ENCODE measurements around the gene TNNI3. TPM values are rescaled to one million over a fixed set of nuclear protein-coding genes. Genes with fewer than 3 reads are reported as not detected.

Gene TNNI3
- total RNA-seq, 8 experiments from 2014 or later = 2.9 to 8.5 (median 3.2) TPM; not detected in 1

DNA sequence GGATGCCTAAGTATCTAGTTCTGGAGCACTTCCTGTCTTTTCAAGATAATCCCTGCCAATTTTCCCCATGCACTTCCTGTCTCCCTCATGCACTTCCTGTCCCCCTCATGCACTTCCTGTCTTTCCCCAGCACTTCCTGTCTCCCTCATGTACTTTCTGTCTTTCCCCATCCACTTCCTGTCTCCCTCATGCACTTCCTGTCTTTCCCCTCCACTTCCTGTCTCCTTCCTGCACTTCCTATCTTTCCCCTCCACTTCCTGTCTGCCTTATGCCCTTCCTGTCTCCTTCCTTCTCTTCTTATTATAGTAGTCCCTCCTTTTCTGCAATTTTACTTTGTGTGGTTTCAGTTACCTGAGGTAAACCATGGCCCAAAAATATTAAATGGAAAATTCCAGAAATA, 5.5 kb downstream of the TNNI3 start:
- peaks cover 0 to 5% of the 10 kb centered on the region in 2 donors for H3K4me1 ChIP-seq (replicated peaks in 1 of 2)
- in situ Hi-C loops (cut with MboI; ENCODE audit: low pct_unique_long_range_greater_than_20kb in 2 of 9, low sequenced_read_pairs in 9 of 9, unreplicated experiment in 9 of 9) = no loop called here
- no peak overlapping the region for H3K27ac ChIP-seq
- no peak for ATAC-seq (replicated peaks in 6 of 8)
- H3K4me3 ChIP-seq = no peak overlapping the region

DNA sequence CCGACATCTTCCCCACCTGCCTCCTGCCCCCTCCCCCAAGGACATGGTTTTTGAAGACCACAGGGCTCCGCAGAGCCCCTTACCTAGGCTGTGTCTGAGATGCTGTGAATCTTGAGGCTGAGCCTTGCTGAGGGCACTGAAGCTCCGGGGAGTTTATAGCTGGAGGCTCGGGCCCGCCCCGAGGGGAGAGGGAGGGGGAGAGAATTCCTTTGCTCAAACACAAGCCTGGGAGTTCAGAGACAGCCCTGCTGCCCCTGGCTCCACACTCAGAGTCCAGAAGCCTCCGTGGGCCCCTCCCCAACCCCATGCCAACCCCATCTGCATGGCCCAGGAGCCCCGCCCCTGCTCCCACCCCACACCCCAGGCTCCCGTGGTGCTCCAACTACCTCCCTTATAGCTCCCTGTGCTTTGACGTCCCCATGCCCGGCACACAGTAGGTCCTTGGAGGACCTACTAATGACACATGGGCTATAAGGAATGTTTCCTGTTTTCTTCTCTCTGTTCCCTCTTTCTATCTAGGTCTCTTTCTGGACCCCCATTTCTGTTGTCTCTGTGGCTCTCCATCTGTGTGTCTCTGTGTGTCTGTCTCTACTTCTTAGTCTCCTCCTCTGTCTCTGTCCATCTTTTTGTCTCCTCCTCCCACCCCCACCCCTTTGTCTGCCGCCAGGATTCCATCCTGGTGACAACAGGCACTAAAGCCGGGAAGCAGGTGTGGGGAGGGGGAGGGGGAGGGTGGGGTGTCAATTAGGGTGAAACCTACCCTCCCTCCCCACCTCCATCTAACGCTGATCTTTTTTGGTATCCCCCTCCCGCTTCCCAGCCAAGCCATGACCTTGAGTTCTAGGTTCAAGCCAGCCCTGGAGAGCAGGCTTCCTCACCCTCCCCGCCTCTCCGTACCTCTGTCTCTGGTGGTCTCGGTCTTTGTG, 8.2 kb downstream of the TNNI3 start, which contains the start of gene TNNT1:
Gene TNNT1 (minus strand): TSS at position 129 of the 926 bp plus-strand sequence. CDS start 2,049 bp downstream, outside the sequence.
- H3K4me3 ChIP-seq = no peak within 1 kb of the TSS
- ATAC-seq (replicated peaks in 6 of 8) = peak; percentile 7 to 71 (median 44)

DNA sequence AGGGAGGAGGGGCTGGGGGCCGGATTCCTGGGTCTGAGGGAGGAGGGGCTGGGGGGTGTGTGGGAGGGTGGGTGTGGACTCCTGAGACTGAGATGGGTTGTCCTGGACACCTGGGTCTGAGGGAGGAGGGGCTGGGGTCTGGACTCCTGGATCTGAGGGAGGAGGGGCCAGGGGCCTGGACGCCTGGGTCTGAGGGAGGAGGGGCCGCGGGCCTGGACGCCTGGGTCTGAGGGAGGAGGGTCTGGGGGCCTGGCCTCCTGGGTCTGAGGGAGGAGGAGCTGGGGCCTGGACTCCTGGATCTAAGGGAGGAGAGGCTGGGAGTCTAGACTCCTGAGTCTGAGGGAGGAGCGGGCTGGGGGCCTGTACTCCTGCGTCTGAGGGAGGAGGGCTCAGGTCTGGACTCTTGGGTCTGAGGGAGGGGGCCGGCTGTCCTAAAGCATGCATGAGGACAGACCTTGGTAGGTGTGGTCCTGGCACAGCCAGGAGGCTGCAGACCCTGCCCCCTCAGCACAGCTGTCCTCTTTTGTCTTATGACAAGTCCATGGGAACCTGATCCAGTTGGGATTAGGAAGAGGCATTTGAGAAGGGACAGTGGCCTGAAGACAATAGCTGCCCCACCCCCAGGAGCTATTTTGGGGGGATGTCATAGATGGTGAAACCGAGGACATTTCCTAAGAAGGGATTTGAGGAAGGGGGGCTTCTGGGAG, 9.8 kb downstream of the TNNI3 start:
- ATAC-seq (replicated peaks in 6 of 8) = peak in 2 of 8 experiments; percentile 1
- in situ Hi-C loops (cut with MboI; ENCODE audit: low pct_unique_long_range_greater_than_20kb in 2 of 9, low sequenced_read_pairs in 9 of 9, unreplicated experiment in 9 of 9) = loop anchor here in 6 of 9 experiments (25.0 kb wide), 4 partner anchors 265 to 490 kb away; partner anchors contain the start of genes UBE2S (in 5 of the 6), CCDC106 (in 3 of the 6), ZNF580 (in 3 of the 6) and ZNF581 (in 3 of the 6)
- H3K4me3 ChIP-seq = no peak overlapping the region
- WGBS, 10 experiments = 0% methylated on average over 1 of the region's 9 CpGs; no CpG with 5 or more reads in 9 of the 10 experiments
- H3K27ac ChIP-seq = no peak overlapping the region
- H3K4me1 ChIP-seq (replicated peaks in 1 of 2) = peaks cover 3 to 8% of the 10 kb centered on the region in 2 donors

More for the DNA sequence above, 8.2 kb downstream of the TNNI3 start, which contains the start of gene TNNT1:
- in situ Hi-C loops (cut with MboI; ENCODE audit: low pct_unique_long_range_greater_than_20kb in 2 of 9, low sequenced_read_pairs in 9 of 9, unreplicated experiment in 9 of 9) = loop anchor here in 6 of 9 experiments (25.0 kb wide), 4 partner anchors 263 to 488 kb away; partner anchors contain the start of genes UBE2S (in 5 of the 6), CCDC106 (in 3 of the 6), ZNF580 (in 3 of the 6) and ZNF581 (in 3 of the 6)
- Histone ChIP-seq H3K4me1 (replicated peaks in 1 of 2) (peaks cover 3 to 8% of the 10 kb centered on the region in 2 donors), H3K27ac (no peak within 1 kb of the TSS)
- WGBS, 10 experiments = 11 to 60% (median 28%) methylated on average over 1 to 3 of the region's 18 CpGs; no CpG with 5 or more reads in 5 of the 10 experiments

DNA sequence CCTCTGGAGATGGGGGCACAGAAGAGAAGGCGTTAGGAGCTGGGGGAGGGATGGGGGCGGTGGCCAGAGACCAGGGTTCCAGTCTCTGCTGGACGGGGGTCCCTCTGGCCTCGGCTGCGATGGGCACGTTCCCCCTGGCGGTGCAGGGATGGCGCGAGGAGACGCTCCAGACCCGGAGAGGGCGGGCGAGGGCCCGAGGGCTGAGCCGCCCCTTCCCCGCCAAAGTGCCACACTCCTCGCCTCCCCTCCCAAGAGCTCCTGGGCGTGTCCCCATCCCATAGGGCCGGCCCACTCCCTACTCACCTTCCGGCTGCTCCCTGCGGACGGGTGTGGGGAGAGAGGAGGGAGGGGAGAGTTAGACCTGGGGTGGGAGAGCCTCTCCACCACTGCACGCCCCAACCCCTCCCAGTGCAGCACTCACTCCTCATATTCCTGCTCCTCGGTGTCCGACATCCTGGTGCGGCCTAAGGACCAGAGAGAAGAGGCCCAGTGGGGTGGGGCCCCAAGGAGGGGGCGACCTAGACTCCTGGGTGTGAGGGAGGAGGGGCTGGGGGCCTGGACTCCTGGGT, 10.7 kb downstream of the TNNI3 start:
- in situ Hi-C loops (cut with MboI; ENCODE audit: low pct_unique_long_range_greater_than_20kb in 2 of 9, low sequenced_read_pairs in 9 of 9, unreplicated experiment in 9 of 9) = loop anchor here in 6 of 9 experiments (25.0 kb wide), 4 partner anchors 266 to 491 kb away; partner anchors contain the start of genes UBE2S (in 5 of the 6), CCDC106 (in 3 of the 6), ZNF580 (in 3 of the 6) and ZNF581 (in 3 of the 6)
- no CpG with 5 or more reads among the region's 27 CpGs for WGBS, 10 experiments
- peak overlapping the region in 3 of 5 donors; percentile 5 to 23 (median 20) for H3K4me3 ChIP-seq
- H3K27ac ChIP-seq = no peak overlapping the region
- H3K4me1 ChIP-seq (replicated peaks in 1 of 2) = peaks cover 3 to 8% of the 10 kb centered on the region in 2 donors
- peak; percentile 34 to 92 (median 83) for ATAC-seq (replicated peaks in 6 of 8)

DNA sequence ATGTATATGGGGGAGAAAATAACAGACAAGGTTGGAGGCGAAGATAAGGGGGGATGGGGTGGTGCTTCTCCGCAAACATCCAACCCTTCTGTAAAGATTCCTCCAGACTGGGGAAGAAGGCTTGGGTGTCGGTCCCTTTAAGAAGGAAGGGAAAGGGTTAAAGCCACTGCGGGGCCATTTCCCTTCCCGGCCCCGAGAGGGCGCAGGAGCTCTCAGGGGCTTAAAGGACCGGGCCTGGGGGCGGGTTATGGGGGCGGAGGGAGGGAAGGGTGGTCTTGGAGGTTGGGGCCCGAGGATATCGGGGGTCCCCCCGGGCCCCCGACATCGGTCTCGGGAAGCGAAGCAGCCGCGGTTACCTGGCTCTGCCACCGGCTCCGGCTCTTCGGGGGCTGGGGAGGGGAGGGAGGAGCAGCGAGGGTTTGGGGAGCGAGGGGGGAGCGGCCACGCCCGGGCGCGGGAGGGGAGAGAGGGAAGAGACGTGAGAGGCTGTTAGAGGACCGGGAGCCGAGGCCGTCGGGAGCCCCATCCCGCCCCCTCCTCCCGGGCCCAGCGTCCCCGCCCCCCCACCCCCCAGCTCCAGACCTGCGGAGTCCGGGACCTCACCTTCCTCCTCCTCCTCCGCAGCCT, 11.3 kb downstream of the TNNI3 start:
- 0 to 24% methylated on average over 2 to 3 of the region's 41 CpGs; no CpG with 5 or more reads in 8 of the 10 experiments for WGBS, 10 experiments

DNA sequence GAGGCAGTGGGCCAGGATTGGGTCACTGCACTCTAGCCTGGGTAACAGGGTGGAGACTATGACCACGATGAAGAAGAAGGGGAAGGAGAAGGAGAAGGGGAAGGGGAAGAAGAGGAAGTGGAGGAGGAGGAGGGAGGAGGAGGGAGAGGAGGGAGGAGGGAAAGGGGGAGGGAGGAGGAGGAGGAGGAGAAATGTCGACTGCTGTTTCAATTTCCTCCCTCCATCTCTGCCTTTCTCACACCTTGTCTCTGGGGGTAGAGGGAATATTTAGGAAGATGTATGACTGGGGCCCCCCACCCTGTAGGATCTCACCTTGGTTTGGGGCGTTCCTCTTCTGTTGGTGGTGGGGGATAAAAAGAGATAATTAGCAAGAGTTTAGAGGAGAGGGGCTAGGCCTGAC, 12.3 kb downstream of the TNNI3 start:
- no peak overlapping the region for H3K4me3 ChIP-seq
- no peak for ATAC-seq (replicated peaks in 6 of 8)
- 60% methylated on average over 1 of the region's 3 CpGs; no CpG with 5 or more reads in 9 of the 10 experiments for WGBS, 10 experiments
- peaks cover 3 to 8% of the 10 kb centered on the region in 2 donors for H3K4me1 ChIP-seq (replicated peaks in 1 of 2)
- in situ Hi-C loops (cut with MboI; ENCODE audit: low pct_unique_long_range_greater_than_20kb in 2 of 9, low sequenced_read_pairs in 9 of 9, unreplicated experiment in 9 of 9) = loop anchor here in 6 of 9 experiments (25.0 kb wide), 4 partner anchors 267 to 492 kb away; partner anchors contain the start of genes UBE2S (in 5 of the 6), CCDC106 (in 3 of the 6), ZNF580 (in 3 of the 6) and ZNF581 (in 3 of the 6)
- H3K27ac ChIP-seq = no peak overlapping the region

More for the DNA sequence above, 11.3 kb downstream of the TNNI3 start:
- Histone ChIP-seq H3K4me1 (replicated peaks in 1 of 2) (peaks cover 3 to 8% of the 10 kb centered on the region in 2 donors), H3K4me3 (peak overlapping the region in 3 of 5 donors; percentile 5 to 23 (median 20)), H3K27ac (no peak overlapping the region)
- in situ Hi-C loops (cut with MboI; ENCODE audit: low pct_unique_long_range_greater_than_20kb in 2 of 9, low sequenced_read_pairs in 9 of 9, unreplicated experiment in 9 of 9) = loop anchor here in 6 of 9 experiments (25.0 kb wide), 4 partner anchors 266 to 491 kb away; partner anchors contain the start of genes UBE2S (in 5 of the 6), CCDC106 (in 3 of the 6), ZNF580 (in 3 of the 6) and ZNF581 (in 3 of the 6)
- peak in 5 of 8 experiments; percentile 3 to 40 (median 35) for ATAC-seq (replicated peaks in 6 of 8)

DNA sequence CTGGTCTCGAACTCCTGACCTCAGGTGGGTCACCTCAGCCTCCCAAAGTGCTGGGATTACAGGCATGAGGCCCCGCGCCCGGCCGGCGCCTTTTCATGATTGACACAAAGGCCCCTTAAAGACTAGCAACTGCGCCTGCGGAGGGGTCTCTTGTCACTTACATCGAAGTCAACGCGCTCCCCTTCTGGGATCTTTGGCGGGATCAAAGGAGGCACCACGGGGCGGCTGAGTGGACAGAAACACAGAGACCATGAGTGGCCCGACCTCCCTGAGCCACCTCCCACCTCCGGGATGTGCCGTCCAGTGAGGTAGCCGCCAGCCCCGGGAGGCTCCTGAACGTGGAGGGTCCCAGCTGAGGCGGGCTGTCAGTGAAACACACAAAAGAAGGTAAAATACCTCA, 15.8 kb downstream of the TNNI3 start:
- Histone ChIP-seq H3K27ac (no peak overlapping the region), H3K4me3 (peak overlapping the region in 1 of 5 donors; percentile 22), H3K4me1 (replicated peaks in 1 of 2) (no peaks in the 10 kb centered on the region)
- 0 to 33% (median 14%) methylated on average over 1 to 15 of the region's 21 CpGs; no CpG with 5 or more reads in 5 of the 10 experiments for WGBS, 10 experiments
- ATAC-seq (replicated peaks in 6 of 8) = no peak
- in situ Hi-C loops (cut with MboI; ENCODE audit: low pct_unique_long_range_greater_than_20kb in 2 of 9, low sequenced_read_pairs in 9 of 9, unreplicated experiment in 9 of 9) = loop anchor here in 6 of 9 experiments (25.0 kb wide), 4 partner anchors 271 to 496 kb away; partner anchors contain the start of genes UBE2S (in 5 of the 6), CCDC106 (in 3 of the 6), ZNF580 (in 3 of the 6) and ZNF581 (in 3 of the 6)

DNA sequence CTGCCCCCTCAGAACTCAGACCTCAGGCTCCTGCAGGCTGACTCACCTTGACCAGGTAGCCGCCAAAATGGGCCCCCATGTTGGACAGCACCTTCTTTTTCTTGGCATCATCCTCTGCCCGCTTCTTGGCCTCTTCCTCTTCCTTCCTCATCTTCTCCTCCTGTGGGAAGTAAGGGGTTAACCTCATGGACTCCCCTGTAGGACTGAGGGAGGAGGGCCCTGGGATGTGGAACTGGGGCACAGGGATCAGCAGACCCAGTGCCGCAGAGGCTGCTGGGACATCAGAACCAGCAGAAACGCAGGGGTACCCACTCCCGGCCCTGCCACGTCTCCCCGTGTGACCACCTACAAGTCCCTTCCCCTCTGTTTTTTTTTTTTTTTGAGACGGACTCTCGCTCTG, 19.6 kb downstream of the TNNI3 start:
- H3K4me3 ChIP-seq = no peak overlapping the region
- in situ Hi-C loops (cut with MboI; ENCODE audit: low pct_unique_long_range_greater_than_20kb in 2 of 9, low sequenced_read_pairs in 9 of 9, unreplicated experiment in 9 of 9) = loop anchor here in 6 of 9 experiments (25.0 kb wide), 4 partner anchors 274 to 499 kb away; partner anchors contain the start of genes UBE2S (in 5 of the 6), CCDC106 (in 3 of the 6), ZNF580 (in 3 of the 6) and ZNF581 (in 3 of the 6)
- 80 to 100% (median 100%) methylated on average over 1 of the region's 9 CpGs; no CpG with 5 or more reads in 7 of the 10 experiments for WGBS, 10 experiments
- H3K4me1 ChIP-seq (replicated peaks in 1 of 2) = peaks cover 8 to 10% of the 10 kb centered on the region in 2 donors
- no peak for ATAC-seq (replicated peaks in 6 of 8)
- no peak overlapping the region for H3K27ac ChIP-seq

DNA sequence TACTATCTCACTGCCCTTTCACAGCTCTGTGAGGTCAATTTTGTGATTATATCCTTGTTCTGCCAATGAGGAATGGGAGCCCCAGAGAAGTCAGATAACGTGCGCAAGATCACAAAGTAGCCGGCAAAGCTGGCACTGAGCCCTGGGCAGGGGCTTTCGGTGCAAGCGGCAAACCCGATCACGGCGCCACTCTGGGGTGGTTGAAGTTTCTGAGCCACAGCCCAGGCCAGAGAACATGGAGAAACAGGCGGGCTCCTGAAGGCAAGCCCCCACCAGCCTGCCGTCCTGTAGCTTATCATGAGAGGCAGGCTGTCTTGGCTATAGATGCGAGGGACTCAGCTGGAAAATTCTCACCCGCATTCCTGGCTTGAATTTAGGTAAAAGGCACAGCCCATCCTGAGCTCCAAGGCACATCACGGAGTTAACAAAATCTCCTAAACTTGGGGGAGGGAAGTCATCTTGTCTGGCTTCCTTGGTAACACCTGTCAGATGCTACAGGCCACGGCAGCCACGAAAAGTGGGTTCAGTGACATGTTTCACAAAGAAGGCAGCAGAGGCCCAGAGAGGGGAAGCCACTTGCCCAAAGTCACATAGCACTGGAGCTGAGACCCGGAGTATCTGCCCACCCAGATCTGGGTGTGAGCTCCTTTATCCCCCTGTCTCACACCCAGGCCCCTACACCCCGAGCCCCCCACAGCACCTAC, 21.0 kb downstream of the TNNI3 start:
- H3K27ac ChIP-seq = no peak overlapping the region
- in situ Hi-C loops (cut with MboI; ENCODE audit: low pct_unique_long_range_greater_than_20kb in 2 of 9, low sequenced_read_pairs in 9 of 9, unreplicated experiment in 9 of 9) = loop anchor here in 6 of 9 experiments (25.0 kb wide), 4 partner anchors 276 to 501 kb away; partner anchors contain the start of genes UBE2S (in 5 of the 6), CCDC106 (in 3 of the 6), ZNF580 (in 3 of the 6) and ZNF581 (in 3 of the 6)
- no peak for ATAC-seq (replicated peaks in 6 of 8)
- WGBS, 10 experiments = 0 to 95% (median 85%) methylated on average over 1 to 8 of the region's 17 CpGs; no CpG with 5 or more reads in 3 of the 10 experiments
- no peak overlapping the region for H3K4me3 ChIP-seq
- peaks cover 8 to 10% of the 10 kb centered on the region in 2 donors for H3K4me1 ChIP-seq (replicated peaks in 1 of 2)

DNA sequence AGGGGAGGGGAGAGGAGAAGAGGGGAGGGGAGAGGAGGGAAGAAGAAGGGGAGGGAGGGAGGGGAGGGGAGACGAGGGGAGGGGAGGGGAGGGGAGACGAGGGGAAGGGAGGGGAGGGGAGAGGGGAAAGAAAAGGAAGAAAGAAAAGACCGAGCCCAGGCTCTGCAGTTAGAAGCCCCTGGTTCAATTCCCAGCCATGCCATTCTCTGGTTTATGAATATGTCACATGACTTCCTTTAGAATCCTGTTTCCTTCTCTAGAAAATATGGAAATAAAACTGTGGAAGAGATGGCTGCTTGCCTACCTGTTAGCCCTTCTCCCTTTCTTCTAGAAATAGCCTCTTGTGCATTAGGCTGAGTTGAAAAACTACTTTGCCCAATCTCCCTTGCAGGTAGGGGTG, 22.8 kb downstream of the TNNI3 start:
- H3K4me3 ChIP-seq = no peak overlapping the region
- ATAC-seq (replicated peaks in 6 of 8) = no peak
- H3K27ac ChIP-seq = no peak overlapping the region
- WGBS, 10 experiments = no CpG with 5 or more reads among the region's 3 CpGs
- peaks cover 8 to 10% of the 10 kb centered on the region in 2 donors for H3K4me1 ChIP-seq (replicated peaks in 1 of 2)
- in situ Hi-C loops (cut with MboI; ENCODE audit: low pct_unique_long_range_greater_than_20kb in 2 of 9, low sequenced_read_pairs in 9 of 9, unreplicated experiment in 9 of 9) = loop anchor here in 6 of 9 experiments (25.0 kb wide), 4 partner anchors 278 to 503 kb away; partner anchors contain the start of genes UBE2S (in 5 of the 6), CCDC106 (in 3 of the 6), ZNF580 (in 3 of the 6) and ZNF581 (in 3 of the 6)

All from motor neuron (in vitro differentiated cells).